ENCODE measurements around the gene TXNDC12. TPM values are rescaled to one million over a fixed set of nuclear protein-coding genes. Genes with fewer than 3 reads are reported as not detected.

The TXNDC12 gene
- total and polyA plus RNA-seq, 9 of the 15 experiments (the other 6 are each of a cell fraction or from before 2014, with no cell fraction given) = 17.0 to 60.8 (median 37.8) TPM

DNA sequence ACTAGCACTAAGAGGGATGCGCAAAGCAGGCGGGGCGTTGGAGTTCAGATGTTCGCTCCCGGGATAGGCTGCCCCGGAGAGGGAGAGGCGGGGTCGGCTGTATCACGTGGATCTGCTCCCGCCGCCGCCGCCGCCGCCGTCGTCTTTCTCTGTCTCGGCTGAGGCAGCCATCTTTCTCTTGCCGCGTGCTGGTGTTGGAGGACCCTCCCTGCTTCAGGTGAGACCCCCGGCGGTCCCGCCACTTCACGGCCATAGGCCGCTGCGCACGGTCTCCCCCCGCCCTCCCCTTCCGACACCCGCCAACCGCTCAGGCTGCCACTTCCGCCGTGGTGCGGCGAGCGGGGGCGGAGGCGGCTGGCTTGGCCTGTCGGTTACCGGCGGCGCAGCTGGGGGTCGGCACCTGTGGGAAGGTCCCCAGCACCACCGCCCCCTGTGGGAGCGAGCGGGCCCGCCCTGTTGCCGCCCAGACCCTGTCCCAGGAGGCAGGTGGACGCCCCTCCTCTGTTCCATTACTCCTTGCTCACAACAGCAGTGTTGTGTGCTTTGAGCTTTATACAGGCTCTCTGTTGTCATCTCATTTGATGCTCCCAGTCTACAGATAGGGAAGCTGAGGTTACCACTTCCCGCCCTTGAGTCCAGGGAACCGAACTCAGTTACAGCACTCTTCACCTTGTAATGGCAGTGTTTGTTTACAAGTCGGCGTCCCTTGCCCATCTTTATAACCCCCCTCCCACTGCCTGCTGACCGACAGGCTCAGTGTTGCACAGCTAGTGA lies 1.4 kb upstream of the TXNDC12 start, which contains the start of gene BTF3L4 (continued):
- 0 out of 4 replicates have a peak, but pooled peaks of 1 of the 2 experiments have one; percentile 28 for TF ChIP-seq ZNF318 (IDR thresholded peaks at IDR 0.05; ENCODE audit: borderline replicate concordance in 1 of 2, low read depth in 1 of 2)
- TF ChIP-seq, protein P1, sequence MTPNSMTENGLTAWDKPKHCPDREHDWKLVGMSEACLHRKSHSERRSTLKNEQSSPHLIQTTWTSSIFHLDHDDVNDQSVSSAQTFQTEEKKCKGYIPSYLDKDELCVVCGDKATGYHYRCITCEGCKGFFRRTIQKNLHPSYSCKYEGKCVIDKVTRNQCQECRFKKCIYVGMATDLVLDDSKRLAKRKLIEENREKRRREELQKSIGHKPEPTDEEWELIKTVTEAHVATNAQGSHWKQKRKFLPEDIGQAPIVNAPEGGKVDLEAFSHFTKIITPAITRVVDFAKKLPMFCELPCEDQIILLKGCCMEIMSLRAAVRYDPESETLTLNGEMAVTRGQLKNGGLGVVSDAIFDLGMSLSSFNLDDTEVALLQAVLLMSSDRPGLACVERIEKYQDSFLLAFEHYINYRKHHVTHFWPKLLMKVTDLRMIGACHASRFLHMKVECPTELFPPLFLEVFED (CRISPR knock-in tag; conservative IDR thresholded peaks at IDR 0.05) = no peak
- TF ChIP-seq ZBTB8A (IDR thresholded peaks at IDR 0.05; ENCODE audit: partially characterized antibody) = no peak
- peak; percentile 99 for TF ChIP-seq EGR1 (conservative IDR thresholded peaks at IDR 0.05)
- no peak for TF ChIP-seq TGIF2 (CRISPR knock-in tag; IDR thresholded peaks at IDR 0.05)
- no peak for TF ChIP-seq NFE2L1 (tag; IDR thresholded peaks at IDR 0.05; ENCODE audit: borderline replicate concordance, low read depth)
- TF ChIP-seq ELK1 (CRISPR knock-in tag; IDR thresholded peaks at IDR 0.05) = no peak
- TF ChIP-seq PHF8 (IDR thresholded peaks at IDR 0.05; ENCODE audit: borderline replicate concordance, low read length) = peak; percentile 86
- no peak for TF ChIP-seq ZFPM2 (CRISPR knock-in tag; IDR thresholded peaks at IDR 0.05)
- TF ChIP-seq TAF9B (IDR thresholded peaks at IDR 0.05; ENCODE audit: partially characterized antibody) = peak; percentile 85
- TF ChIP-seq MAFF (IDR thresholded peaks at IDR 0.05; ENCODE audit: low read length) = no peak
- no peak for TF ChIP-seq ZNF146 (CRISPR knock-in tag; IDR thresholded peaks at IDR 0.05; ENCODE audit: unreplicated experiment)
- TF ChIP-seq CTBP1 (IDR thresholded peaks at IDR 0.05; ENCODE audit: borderline replicate concordance) = peak; percentile 95
- TF ChIP-seq RBM14 (IDR thresholded peaks at IDR 0.05; ENCODE audit: borderline replicate concordance, insufficient read depth, low read depth, low read length) = 0 out of 2 replicates have a peak, but pooled peaks have one; percentile 81
- TF ChIP-seq PCBP2 (IDR thresholded peaks at IDR 0.05; ENCODE audit: low read depth, low read length, poor library complexity, severe bottlenecking) = no peak
- TF ChIP-seq L3MBTL2 (IDR thresholded peaks at IDR 0.05) = peak; percentile 80
- TF ChIP-seq ZNF347 (CRISPR knock-in tag; IDR thresholded peaks at IDR 0.05; ENCODE audit: low read depth) = no peak
